NCI-H82 treated with DMSO at 0.1 percent for 48 hours (cell line): ENCODE measurements around the gene KIRREL3.
"Not testable (repeated sequence)": the region's sequence is repeated elsewhere in the genome, so short reads cannot be mapped to it uniquely, and the experiment has no call there.

Experiments
- DNase-seq: peaks from one replicate; lab custom pipeline; 2025; ENCODE audit not compliant: unreplicated experiment; lab: John Stamatoyannopoulos, UW

The KIRREL3 gene

DNA sequence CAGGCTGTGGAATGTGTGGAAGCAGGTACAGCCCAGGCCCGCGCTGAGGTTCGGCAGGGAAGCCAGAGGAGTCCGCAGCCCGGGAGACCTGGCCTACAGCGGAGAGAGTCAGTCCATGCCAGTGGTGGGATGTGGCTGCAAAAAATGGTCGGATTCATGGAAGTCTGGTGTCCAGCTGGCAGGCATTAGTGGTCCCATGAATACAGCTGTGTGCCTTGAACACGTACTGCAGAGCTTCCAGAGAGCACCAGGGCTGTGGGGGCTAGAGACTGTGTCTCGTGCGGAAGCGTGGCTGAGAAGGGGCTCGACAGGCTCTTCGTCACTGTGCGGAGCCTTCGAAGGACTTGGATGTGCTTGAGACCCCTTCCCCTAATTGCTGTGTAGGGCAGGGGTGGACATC, 604.3 kb downstream of the KIRREL3 start:
- not testable (repeated sequence) for DNase-seq

DNA sequence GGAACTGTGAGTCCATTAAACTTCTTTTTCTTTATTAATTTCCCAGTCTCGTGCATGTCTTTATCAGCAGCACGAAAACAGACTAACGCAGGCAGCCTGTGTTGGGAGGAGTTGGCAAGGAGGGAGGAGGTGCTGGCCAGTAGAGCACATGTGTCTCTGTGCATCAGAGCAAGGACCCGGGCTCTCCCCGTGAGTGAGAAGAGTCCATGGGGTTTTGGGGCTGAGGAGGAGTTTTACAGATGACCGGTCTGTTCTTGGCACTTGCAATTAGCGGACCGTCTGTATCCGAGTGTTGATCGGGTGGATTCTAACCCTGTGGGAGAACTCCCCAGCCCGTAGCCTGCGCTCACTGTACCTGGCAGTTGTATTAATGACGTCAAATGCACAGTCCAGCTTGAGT, 604.8 kb downstream of the KIRREL3 start:
- not testable (repeated sequence) for DNase-seq

DNA sequence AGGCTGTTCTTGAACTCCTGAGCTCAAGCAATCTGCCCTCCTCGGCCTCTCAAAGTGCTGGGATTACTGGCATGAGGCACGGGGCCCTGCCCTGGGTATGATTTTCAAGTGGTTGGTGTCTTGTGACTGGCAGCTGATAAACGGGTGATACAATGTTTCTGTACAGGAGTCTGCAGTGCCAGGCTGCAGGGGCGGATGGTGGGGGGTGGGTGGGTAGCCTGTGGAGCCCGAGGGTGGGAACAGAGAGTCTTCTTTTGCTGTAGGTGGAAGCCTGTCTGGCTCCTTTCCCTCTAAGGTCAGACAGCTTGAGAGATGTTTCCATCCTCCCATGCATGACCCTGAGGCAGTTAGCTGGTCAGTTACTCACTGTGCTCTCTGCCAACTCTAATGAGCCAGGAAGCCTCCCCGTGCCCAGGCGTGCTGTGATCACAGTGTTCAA, 605.9 kb downstream of the KIRREL3 start:
- not testable (repeated sequence) for DNase-seq

DNA sequence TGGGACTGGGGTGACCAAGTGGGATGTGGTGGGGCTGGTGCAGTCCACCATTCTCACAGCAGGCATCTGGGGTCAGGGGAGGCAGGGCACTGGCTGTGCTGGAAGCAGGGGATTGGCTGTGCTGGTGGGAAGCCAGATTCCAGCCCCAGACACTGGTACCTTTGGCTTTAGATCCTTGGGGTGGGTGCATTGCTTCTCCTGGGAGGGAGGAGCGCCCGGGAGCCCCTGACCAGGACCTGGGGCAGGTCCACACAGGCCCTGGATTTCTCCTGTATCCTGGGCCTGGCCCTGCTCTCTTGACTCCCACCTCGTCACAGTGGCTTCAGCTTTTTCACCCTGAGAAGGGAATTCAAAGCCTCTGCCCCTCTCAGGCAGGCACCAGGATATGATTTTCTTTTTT, 606.5 kb downstream of the KIRREL3 start:
- DNase-seq = no peak

DNA sequence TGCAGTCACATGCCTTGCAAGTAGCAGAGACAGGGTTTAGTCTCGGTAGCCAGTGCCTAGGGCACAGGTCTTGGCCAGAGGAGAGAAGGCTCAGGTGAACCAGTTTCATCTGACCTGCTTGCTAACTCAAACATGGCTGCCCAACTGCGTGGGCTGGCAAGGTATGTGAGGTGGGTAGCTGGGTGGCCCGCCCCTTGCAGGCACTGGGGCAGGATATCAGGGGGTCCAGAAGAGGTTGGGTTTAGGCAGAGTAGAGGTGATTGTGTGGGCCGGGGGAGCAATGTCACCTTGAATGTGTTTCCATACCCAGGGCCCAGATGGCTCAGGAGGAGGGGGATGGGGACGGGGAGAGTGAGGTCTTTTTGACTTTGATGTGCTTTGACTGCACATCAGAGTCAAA, 607.4 kb downstream of the KIRREL3 start:
- DNase-seq = no peak

DNA sequence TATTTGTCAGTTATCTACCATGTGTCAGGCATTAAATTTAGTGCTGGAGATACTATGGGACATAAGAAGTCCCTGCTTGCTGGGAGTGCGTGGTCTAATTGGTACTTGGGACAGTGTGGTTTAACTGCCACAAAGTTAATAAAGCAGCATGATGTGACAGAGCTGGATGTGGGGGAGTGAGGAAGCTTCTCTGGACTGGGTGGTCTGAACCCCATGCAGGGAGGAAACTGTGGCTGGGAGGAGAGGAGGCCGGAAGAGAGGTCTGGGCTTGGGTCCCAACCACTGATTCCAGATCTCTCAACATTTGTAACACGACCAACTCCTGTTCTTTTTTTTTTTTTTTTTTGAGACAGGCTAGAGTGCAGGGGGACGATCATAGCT, 607.9 kb downstream of the KIRREL3 start:
- DNase-seq = no peak

DNA sequence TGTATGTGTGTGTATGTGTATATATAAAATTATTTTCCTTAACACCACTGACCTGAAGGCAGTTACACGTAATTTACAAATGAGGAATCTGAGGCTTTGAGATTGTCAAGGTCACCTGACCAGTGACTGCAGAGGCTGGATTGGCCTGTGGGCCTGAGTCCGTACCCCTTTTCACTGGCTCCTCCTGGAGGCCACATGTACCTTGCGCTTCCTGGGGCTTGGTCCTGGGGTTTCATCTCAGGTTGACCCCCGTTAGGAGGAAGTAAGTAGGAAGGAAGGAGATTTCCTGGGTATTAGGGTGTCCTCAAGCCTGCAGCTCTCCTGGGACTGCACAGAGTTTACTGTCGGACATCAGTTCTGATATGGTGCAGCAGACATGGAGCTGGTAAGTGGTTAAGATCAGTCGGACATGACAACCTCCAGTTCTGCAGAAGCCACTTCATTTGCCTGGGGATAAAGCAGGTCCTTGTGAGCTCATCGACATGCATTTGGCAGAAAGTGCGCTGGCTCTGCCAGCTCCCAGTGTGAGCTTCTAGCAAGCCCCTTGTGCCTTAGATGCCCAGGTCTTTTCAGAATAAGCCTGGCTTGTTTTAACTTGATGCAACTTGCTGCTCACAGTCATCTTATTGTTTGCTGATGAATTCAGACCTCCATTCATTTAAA, 608.5 kb downstream of the KIRREL3 start:
- no peak for DNase-seq

DNA sequence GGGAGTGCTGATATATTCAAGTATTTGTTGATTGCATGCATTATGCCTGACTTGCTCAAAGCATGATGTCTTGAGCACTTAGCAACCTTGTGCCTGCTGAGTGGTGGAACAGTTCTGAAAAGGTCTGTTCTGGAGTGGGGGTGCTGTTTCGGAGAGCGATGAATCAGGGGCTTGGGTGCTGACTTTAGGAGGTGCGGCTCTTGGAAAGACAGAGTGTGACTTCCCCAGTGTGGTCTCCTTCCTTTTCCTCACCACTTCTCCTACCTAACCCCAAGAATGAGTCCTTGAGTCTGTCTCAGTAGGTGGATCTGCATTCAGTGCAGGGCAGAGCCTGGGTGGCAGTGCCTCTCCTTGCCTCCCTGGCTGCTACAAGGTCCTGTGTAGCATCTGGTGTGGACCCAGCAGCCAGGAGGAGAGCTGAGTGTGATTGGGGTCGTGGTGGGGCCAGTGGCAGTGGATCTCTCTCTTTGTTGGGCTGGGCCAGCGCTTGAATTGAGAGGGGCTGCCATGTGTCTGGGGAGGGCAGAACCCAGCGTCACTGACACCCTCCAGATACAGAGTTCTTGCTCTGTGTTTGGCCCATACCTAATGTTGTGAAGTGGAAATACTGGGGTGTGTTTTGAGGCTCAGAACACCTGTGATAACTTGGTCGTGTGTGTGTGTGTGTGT, 609.1 kb downstream of the KIRREL3 start:
- DNase-seq = no peak

DNA sequence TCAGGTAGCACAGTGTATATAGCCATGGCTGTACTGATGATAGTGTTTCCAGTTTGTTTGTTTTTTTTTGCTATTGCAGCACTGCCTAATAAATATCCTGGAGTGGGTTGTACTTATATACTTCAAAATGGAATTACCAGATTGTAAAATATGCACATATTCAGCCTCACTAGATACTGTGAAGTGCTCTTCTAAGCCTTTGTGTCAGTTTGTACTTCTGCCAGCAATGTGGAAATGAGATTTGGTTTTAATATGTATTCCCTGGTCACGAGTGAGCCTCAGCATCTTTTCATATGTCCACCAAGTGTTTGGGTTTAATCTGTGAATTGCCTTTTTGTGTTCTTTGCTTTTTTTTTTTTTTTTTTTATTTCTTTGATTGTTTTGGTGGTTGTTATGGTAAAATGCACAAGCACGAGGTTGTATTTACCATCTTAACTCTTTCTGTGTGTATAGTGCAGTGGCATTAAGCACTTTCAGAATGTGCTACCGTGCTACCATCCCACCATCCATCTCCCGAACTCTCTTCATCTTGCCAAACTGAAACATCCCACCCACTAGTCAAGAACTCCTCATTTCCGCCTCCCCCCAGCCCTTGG, 610.2 kb downstream of the KIRREL3 start:
- DNase-seq = no peak

DNA sequence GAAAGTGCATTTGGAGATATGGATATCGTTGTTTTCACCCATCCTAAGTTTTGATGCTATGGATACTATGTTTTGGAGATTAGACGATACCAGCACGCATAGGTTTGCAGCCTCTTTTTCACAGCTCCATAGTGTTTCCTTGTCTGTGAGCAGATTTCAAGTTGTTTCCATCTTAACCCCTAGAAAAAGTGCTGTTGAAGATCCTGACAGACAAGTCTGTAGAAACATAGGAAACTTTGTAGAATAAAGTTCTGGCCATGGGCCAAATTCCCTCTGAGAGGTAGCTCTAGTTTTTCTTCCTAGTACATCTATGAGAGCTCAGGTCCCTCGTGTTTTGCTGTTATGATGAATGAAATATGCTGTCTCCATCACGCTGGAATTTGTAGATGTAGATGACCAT, 612.7 kb downstream of the KIRREL3 start:
- no peak for DNase-seq

DNA sequence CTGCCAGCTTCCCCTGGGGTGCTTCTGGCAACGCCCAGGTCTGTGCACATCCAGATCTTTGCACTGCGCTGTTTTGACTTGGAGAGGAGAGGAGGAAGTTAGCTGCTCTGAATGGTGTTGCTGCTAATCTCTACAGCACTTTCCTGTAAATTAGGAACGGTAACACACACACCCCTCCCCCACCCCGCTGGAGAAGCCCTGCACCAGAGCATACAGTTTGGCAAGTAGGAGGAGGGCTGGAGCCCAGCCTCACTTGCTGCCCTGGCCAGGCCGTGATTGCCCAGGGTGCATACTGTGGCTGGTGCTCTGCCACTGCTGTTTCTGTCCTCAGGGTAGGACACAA, 613.9 kb downstream of the KIRREL3 start:
- not testable (repeated sequence) for DNase-seq

DNA sequence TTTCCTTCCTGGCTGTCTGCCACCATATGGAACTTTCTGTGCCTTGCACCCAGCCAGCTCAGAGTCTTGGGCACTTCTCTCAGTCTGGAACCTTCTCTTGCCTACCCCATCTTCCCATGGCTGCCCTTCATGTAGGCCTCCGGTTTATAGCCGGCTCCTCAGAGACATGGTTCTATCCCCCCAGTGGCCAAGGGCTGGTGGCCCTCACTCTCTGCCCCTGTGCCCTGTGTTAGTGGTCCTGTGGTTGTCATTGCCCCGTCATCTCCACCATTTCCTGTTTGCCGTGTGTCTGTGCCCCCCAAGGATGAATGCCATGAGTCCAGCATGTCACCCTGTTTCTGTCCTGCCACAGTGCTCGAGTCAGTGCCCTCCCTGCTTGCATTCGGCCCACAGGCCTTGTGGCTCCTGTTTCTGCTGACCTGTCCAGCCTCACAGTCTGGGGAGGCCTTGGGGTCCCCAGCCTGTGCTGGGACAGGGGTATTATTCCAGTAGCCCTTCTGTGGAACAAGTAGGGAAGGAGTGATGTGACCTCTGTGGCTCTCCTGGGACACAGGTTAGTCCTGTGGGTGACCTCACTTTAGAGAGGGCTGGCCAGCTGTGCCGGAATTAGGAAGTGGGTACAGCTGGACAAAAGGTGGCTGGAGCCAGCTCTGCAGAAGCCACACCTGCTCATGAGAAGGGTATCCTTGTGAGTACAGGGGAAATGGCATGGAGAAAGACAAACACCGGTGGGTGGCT, 614.4 kb downstream of the KIRREL3 start:
- DNase-seq = no peak

DNA sequence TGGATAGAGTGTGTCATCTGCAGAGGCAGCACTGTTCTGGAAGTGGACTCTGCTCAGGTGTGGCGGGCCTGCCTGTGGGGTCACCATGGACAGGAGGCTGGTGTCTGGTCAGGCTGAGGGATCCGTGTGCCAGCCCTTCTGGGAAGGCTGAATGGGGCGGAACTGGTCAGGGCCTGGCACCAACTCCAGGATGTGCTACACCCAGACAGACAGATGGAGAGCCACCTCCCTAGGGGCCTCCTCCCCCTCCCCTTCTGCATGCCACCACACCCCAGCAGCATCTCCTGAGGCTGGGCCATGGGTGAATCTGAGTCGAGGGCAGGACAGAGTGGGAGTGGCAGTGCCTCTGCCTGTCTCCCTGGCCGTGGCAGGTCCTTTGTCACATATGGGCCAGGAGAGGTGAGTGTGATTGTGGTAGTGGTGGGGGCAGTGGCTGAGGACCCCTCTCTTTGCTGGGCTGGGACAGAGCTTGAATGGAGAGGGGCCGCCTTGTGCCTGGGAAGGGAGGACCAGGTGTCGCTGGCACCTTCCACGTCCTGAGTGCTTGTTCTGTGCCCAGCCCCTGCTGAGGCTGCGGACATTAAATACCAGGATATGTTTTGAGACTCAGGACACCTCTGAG, 616.0 kb downstream of the KIRREL3 start:
- no peak for DNase-seq

DNA sequence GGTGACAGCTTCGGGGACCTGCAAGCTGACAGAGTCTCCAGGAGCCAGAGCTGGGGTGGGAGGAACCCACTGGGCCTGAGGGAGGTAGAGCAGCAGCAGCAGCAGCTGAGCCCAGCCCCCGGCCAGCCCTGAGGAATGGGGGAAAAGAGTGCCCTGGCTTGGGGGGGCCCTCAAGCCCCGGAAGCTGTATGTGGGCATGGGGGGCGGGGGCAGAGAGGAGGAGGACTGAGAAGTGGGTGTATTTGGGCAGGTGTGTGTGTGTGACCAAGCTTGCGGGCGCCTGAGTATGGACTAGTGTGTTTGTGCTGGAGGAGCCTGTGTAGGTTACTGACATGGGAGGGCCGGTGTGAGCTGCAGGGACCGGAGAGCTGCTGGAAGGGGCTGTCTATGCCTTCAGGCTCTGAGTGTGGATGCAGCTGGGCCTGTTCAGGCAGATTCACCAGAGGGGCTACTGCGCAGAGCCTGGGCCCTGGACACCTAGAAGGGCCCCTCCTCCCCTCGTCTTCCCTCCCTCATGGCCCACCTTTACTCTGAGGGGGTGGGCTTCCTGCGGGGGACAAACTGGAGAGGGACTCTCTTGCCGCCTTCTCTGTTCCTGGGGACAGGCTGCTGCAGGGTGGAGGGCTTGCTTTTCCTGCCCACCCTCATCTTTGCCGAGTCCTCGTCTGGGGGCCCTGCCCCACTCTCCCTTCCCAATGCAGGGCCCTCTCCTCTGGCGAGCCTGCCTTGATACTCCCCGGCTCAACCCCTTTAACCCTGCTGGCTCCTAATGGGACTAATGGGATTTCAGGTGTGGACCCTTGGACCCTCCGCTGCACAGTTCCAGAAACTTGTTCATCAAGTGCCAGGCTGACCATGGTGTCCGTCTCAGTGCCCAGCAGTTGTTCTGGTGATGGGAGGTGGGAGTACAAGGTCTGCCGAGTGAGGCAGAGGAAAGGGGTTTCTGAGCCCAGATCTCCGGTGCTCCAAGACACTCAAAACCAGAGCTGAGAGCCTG, 616.9 kb downstream of the KIRREL3 start:
- no peak for DNase-seq

DNA sequence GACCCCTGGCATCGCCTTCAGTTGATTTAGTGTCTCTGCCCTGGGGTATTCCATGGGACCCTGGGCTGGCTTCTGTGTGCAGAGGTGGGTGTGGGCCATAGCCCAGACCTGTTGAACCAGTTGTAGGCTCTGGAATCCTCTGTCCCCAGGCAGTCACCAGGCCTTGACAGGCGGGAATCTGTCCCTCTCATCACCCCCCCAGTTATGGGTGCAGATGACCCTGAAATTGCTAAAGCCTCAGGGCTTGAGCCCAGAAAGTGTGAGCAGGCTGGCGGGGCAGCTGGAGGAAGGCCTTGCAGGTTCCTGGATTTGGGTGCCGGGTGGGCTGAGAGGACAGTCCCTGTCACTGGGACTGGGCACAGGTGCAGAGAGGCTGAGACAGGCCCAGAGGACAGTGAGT, 617.9 kb downstream of the KIRREL3 start:
- not testable (repeated sequence) for DNase-seq

DNA sequence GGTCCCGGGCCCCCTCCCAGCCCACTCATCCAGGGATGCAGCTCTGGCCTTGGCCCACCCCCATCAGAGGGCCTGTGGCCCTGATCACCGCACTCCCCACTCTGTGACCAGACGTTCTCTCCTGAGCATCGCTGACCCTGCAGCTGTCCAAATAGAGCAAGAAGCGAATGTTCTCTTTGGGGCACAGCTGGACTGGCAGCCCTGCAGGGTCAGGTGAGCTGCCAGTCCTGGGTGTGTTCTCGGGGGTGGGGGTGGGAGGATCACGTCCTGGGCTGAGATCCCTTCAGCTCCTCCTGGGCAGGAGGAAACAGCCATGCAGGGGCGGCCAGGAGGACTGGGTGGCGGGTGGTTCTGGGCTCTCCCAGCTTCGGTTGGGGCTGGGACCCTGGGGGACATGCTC, 618.6 kb downstream of the KIRREL3 start:
- not testable (repeated sequence) for DNase-seq

DNA sequence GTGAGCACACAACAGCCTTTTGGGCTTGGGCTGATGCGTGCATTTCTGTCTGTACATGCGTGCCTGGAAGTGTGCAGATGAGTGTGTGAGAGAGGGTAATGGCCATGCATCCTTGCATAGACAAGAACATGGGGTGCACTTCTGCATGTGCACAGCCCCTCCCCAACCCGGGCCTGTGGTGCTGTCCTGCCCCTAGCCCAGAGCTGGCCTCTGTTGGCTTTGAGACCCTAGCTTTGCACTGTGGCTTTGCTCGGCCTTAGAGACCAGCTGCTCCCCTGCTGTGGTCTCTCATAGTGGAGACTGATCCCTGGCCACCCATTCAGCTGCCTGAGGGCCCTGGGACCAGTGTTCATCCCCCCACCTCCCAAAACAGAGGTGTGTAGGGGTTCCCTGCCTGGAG, 619.7 kb downstream of the KIRREL3 start:
- no peak for DNase-seq

DNA sequence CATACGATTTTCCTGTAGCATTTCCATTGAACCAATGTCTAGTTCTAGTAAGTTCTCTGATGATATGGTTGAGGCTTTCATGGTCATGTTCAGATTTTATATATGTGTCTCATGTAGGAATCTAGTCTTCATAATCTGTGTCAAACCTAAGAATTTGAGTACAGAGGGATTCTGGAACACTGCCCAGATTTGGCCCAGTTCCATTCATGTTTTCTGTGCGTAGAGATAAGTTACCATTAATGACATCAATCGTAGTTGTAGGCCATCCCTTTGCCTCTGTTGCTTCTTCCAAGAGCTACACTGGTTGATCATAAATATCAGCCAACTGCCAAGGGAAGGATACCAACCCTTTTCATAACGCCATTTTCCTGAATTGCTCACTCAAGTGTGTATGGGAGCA, 621.8 kb downstream of the KIRREL3 start:
- no peak for DNase-seq

DNA sequence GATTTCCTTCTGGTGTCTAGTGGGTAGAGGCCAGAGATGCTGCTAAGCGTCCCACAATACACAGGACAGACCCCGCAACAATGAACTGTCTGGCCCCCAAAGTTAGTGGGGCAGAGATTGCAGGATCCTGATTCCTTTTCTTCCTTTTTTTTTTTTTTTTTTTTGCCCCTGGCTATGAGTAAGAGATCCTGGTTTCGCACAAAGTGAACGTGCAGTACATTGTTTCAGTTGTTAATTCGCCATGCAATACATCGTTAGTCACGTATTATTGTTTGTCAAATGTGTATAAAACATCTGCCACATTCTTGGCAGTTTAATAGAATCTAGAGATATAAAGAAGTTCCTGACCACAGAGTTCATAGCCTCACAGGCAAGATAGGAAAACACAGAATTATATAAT, 624.8 kb downstream of the KIRREL3 start:
- no peak for DNase-seq

DNA sequence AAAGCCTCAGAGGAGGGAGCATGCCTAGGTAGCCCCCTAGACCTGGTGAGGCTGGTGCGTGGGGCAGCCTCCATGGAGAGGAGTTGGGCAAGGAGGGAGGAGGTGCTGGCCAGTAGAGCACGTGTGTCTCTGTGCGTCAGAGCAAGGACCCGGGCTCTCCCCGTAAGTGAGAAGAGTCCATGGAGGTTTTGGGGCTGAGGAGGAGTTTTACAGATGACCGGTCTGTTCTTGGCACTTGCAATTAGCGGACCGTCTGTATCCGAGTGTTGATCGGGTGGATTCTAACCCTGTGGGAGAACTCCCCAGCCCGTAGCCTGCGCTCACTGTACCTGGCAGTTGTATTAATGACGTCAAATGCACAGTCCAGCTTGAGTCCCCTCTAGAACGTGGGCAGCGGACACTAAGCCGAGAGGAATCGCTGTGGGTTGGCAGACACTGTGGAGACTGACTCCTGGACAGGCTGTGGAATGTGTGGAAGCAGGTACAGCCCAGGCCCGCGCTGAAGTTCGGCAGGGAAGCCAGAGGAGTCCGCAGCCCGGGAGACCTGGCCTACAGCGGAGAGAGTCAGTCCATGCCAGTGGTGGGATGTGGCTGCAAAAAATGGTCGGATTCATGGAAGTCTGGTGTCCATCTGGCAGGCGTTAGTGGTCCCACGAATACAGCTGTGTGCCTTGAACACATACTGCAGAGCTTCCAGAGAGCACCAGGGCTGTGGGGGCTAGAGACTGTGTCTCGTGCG, 625.8 kb downstream of the KIRREL3 start:
- DNase-seq = not testable (repeated sequence)
